OCI-LY7 (cell line): Measurements from ENCODE around the gene SPNS2.

ENCODE experiments used
- EZH2phosphoT487 ChIP-seq: fragments of 200-600 bp; sonication (generic); IDR thresholded peaks from 2 replicates; pipeline ENCODE4 v1.6.1; 2018; ENCODE audit warnings: low read depth, borderline replicate concordance, mild to moderate bottlenecking, mixed run types, antibody characterized with exemption, low read length, moderate library complexity, mixed read lengths
- TF ChIP-seq, protein P1 (sequence below): fragments of 200-600 bp; sonication (generic); conservative IDR thresholded peaks from 2 replicates; pipeline ENCODE4 v1.5.1; 2014; ENCODE audit warnings: mild to moderate bottlenecking, antibody characterized with exemption, low read length, moderate library complexity, mixed read lengths

DNA sequence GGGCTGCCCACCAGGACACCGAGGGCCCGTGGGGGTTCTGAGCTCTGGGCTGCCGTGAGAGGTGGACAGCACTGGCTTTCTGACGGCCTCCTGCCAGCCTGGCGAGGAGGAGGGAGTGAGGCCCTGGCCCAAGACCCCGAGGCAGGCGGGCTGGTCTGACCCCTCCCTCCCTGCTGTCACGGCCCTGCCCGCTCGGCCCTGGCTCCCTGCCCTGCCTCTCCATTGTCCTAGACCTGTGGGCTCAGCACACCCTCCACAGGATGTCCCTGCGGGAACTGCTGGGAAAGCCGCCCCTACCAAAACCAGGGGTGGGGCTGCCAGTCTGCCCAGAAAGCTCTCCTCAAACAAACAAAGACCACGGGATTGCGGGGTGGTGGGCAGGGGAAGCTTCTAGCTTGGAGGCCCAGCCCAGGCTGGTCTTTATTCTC, 20.7 kb downstream of the SPNS2 start:
- TF ChIP-seq, protein P1, sequence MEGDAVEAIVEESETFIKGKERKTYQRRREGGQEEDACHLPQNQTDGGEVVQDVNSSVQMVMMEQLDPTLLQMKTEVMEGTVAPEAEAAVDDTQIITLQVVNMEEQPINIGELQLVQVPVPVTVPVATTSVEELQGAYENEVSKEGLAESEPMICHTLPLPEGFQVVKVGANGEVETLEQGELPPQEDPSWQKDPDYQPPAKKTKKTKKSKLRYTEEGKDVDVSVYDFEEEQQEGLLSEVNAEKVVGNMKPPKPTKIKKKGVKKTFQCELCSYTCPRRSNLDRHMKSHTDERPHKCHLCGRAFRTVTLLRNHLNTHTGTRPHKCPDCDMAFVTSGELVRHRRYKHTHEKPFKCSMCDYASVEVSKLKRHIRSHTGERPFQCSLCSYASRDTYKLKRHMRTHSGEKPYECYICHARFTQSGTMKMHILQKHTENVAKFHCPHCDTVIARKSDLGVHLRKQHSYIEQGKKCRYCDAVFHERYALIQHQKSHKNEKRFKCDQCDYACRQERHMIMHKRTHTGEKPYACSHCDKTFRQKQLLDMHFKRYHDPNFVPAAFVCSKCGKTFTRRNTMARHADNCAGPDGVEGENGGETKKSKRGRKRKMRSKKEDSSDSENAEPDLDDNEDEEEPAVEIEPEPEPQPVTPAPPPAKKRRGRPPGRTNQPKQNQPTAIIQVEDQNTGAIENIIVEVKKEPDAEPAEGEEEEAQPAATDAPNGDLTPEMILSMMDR = no peak
- no peak for TF ChIP-seq EZH2phosphoT487
